ENCODE measurements around the gene CD38.

- TF ChIP-seq, protein P1, sequence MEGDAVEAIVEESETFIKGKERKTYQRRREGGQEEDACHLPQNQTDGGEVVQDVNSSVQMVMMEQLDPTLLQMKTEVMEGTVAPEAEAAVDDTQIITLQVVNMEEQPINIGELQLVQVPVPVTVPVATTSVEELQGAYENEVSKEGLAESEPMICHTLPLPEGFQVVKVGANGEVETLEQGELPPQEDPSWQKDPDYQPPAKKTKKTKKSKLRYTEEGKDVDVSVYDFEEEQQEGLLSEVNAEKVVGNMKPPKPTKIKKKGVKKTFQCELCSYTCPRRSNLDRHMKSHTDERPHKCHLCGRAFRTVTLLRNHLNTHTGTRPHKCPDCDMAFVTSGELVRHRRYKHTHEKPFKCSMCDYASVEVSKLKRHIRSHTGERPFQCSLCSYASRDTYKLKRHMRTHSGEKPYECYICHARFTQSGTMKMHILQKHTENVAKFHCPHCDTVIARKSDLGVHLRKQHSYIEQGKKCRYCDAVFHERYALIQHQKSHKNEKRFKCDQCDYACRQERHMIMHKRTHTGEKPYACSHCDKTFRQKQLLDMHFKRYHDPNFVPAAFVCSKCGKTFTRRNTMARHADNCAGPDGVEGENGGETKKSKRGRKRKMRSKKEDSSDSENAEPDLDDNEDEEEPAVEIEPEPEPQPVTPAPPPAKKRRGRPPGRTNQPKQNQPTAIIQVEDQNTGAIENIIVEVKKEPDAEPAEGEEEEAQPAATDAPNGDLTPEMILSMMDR (IDR thresholded peaks at IDR 0.05), result no peak
- TF ChIP-seq POLR2AphosphoS5 (IDR thresholded peaks at IDR 0.05), result no peak
Observed at GRCh38 chr4:15758294-15758693, 19.8 kb upstream of the CD38 start.
